Karpas-422 (cell line): ENCODE data around the gene RNF126. TPM values are rescaled to one million over a fixed set of nuclear protein-coding genes. Genes with fewer than 3 reads are reported as not detected.

Source experiments
- DNase-seq: peaks from one replicate; pipeline ENCODE4 v3.0.0-alpha.2; 2015
- H2AFZ ChIP-seq: fragments of 200-600 bp; sonication (generic); 2 replicates; pipeline ENCODE4 v1.6.1; 2014; ENCODE audit warnings: antibody characterized with exemption, low read length, mixed read lengths
- H3K27ac ChIP-seq: fragments of 200-600 bp; sonication (generic); 2 replicates; pipeline ENCODE4 v1.5.1; 2014; ENCODE audit warnings: mild to moderate bottlenecking, low read length, moderate library complexity
- H3K27me3 ChIP-seq: fragments of 200-600 bp; sonication (generic); 2 replicates; pipeline ENCODE4 v1.6.1; 2014; ENCODE audit warnings: low read length, mixed read lengths
- H3K36me3 ChIP-seq: fragments of 200-600 bp; sonication (generic); 2 replicates; pipeline ENCODE4 v1.6.1; 2014; ENCODE audit warnings: low read length, mixed read lengths; ENCODE audit not compliant: insufficient read depth
- H3K4me1 ChIP-seq: fragments of 200-600 bp; sonication (generic); 2 replicates; pipeline ENCODE4 v1.6.1; 2014; ENCODE audit warnings: mild to moderate bottlenecking, low read length, mixed read lengths
- H3K4me2 ChIP-seq: fragments of 200-600 bp; sonication (generic); 2 replicates; pipeline ENCODE4 v1.6.1; 2014; ENCODE audit warnings: low read length, low read depth, mild to moderate bottlenecking; ENCODE audit not compliant: poor library complexity, severe bottlenecking
- H3K4me3 ChIP-seq: fragments of 200-600 bp; sonication (generic); 2 replicates; pipeline ENCODE4 v1.5.1; 2014; ENCODE audit warnings: mild to moderate bottlenecking, antibody characterized with exemption, low read length, mixed read lengths
- H3K79me2 ChIP-seq: fragments of 200-600 bp; sonication (generic); 2 replicates; pipeline ENCODE4 v1.6.1; 2014; ENCODE audit warnings: mild to moderate bottlenecking, low read length, mixed read lengths
- H3K9ac ChIP-seq: fragments of 200-600 bp; sonication (generic); 2 replicates; pipeline ENCODE4 v1.6.0; 2014; ENCODE audit warnings: low read length
- H3K9me2 ChIP-seq: fragments of 200-600 bp; sonication (generic), shearing (Covaris generic); replicated peaks from 2 replicates; pipeline ENCODE4 v1.6.0; 2014; ENCODE audit warnings: mild to moderate bottlenecking, low read length, moderate library complexity; ENCODE audit not compliant: insufficient read depth
- H3K9me3 ChIP-seq: fragments of 300-700, 200-600 bp; sonication (generic); 2 replicates; pipeline ENCODE4 v1.6.1; 2014; ENCODE audit warnings: low read length, mixed read lengths
- H4K20me1 ChIP-seq: fragments of 200-600 bp; sonication (generic); 2 replicates; pipeline ENCODE4 v1.6.1; 2014; ENCODE audit warnings: mild to moderate bottlenecking, antibody characterized with exemption, low read length, low read depth; ENCODE audit not compliant: insufficient read depth
- total RNA-seq: library from RNA; depleted of rRNA; stranded (reverse); fragments of >200 nt; shearing (Covaris generic); gene quantifications from 2 replicates; pipeline ENCODE4 v1.2.3, GENCODE V29; 2014; ENCODE audit warnings: low replicate concordance

Gene RNF126
- total RNA-seq, 1 experiment from 2014 or later: 36.5 TPM

GRCh38 chr19:653425-653824 is 9.6 kb downstream of the RNF126 start:
- H3K4me2 ChIP-seq: no peak overlapping the region
- H3K4me1 ChIP-seq: no peaks in the 10 kb centered on the region
- no peak overlapping the region for H2AFZ ChIP-seq
- peaks cover 16% of the 10 kb centered on the region for H3K36me3 ChIP-seq
- no peaks in the 10 kb centered on the region for H3K9me3 ChIP-seq
- no peak for DNase-seq
- no peaks in the 10 kb centered on the region for H3K27me3 ChIP-seq
- no peak overlapping the region for H3K9ac ChIP-seq
- H3K9me2 ChIP-seq: no peaks in the 10 kb centered on the region
- H3K79me2 ChIP-seq: peaks cover 62% of the 10 kb centered on the region
- no peak overlapping the region for H3K27ac ChIP-seq
- H4K20me1 ChIP-seq: peaks cover 51% of the 10 kb centered on the region
- no peak overlapping the region for H3K4me3 ChIP-seq

- H3K9ac ChIP-seq: no peak overlapping the region
- H3K4me1 ChIP-seq: no peaks in the 10 kb centered on the region
- peaks cover 55% of the 10 kb centered on the region for H3K79me2 ChIP-seq
- H3K9me2 ChIP-seq: no peaks in the 10 kb centered on the region
- H3K4me2 ChIP-seq: no peak overlapping the region
- no peaks in the 10 kb centered on the region for H3K27me3 ChIP-seq
- peaks cover 45% of the 10 kb centered on the region for H4K20me1 ChIP-seq
- no peak overlapping the region for H3K4me3 ChIP-seq
- no peak overlapping the region for H2AFZ ChIP-seq
- no peak overlapping the region for H3K27ac ChIP-seq
- peaks cover 16% of the 10 kb centered on the region for H3K36me3 ChIP-seq
- no peaks in the 10 kb centered on the region for H3K9me3 ChIP-seq
- no peak for DNase-seq
Observed at GRCh38 chr19:652467-653389, 10.3 kb downstream of the RNF126 start.

DNA sequence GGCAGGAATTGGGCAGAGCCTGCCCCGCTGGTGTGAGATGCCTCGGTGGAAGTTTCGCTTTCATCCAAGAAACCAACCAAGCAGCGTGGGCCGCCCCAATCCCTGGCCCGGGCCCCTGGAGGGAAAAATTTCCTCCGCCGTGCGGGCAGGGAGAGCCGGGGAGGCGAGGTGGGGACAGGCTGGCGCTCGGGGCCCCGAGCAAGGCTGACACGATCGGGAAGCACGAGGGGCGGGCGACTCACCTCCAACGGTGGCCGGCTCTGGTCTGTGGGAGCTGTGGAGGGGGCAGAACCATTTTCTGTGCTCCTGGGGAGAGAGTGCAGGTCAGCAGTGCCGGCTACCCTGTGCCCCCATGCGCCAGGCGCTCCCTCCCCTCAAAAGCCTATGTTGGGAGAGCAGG is 11.0 kb downstream of the RNF126 start:
- no peak overlapping the region for H2AFZ ChIP-seq
- no peak overlapping the region for H3K4me3 ChIP-seq
- no peaks in the 10 kb centered on the region for H3K4me1 ChIP-seq
- H3K27me3 ChIP-seq: no peaks in the 10 kb centered on the region
- no peaks in the 10 kb centered on the region for H3K9me2 ChIP-seq
- no peak overlapping the region for H3K4me2 ChIP-seq
- no peak for DNase-seq
- peaks cover 48% of the 10 kb centered on the region for H3K79me2 ChIP-seq
- H4K20me1 ChIP-seq: peaks cover 38% of the 10 kb centered on the region
- no peak overlapping the region for H3K27ac ChIP-seq
- H3K36me3 ChIP-seq: peaks cover 16% of the 10 kb centered on the region
- H3K9me3 ChIP-seq: no peaks in the 10 kb centered on the region
- no peak overlapping the region for H3K9ac ChIP-seq

GRCh38 chr19:651114-651818 is 11.7 kb downstream of the RNF126 start:
- H4K20me1 ChIP-seq: peaks cover 30% of the 10 kb centered on the region
- no peak overlapping the region for H3K27ac ChIP-seq
- H3K4me1 ChIP-seq: no peaks in the 10 kb centered on the region
- no peak overlapping the region for H3K9ac ChIP-seq
- no peaks in the 10 kb centered on the region for H3K9me2 ChIP-seq
- H3K27me3 ChIP-seq: no peaks in the 10 kb centered on the region
- H3K4me2 ChIP-seq: no peak overlapping the region
- H3K79me2 ChIP-seq: peaks cover 41% of the 10 kb centered on the region
- H3K4me3 ChIP-seq: no peak overlapping the region
- no peaks in the 10 kb centered on the region for H3K9me3 ChIP-seq
- H3K36me3 ChIP-seq: peaks cover 16% of the 10 kb centered on the region
- no peak overlapping the region for H2AFZ ChIP-seq
- DNase-seq: no peak

DNA sequence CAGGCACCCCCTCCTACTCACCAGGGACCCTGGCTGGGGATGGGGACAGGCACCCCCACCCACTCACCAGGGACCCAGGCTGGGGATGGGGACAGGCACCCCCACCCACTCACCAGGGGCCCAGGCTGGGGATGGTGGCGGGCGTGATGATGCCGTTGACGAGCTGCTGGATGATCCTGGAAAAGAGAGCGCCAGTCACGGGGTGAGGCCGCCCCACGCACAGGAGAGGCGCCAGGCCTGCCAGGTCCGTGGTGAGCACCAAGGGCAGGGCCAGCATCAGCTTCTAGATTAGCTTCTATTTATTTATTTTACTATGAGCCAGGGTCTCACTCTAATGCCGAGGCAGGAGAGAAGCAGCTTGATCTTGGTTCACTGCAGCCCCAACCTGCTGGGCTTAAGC is 12.9 kb downstream of the RNF126 start:
- peaks cover 26% of the 10 kb centered on the region for H4K20me1 ChIP-seq
- H3K27me3 ChIP-seq: no peaks in the 10 kb centered on the region
- H3K9me2 ChIP-seq: no peaks in the 10 kb centered on the region
- H3K9ac ChIP-seq: no peak overlapping the region
- H3K79me2 ChIP-seq: peaks cover 29% of the 10 kb centered on the region
- H3K4me1 ChIP-seq: no peaks in the 10 kb centered on the region
- no peaks in the 10 kb centered on the region for H3K9me3 ChIP-seq
- no peak overlapping the region for H2AFZ ChIP-seq
- no peak overlapping the region for H3K4me3 ChIP-seq
- H3K27ac ChIP-seq: no peak overlapping the region
- H3K4me2 ChIP-seq: no peak overlapping the region
- DNase-seq: no peak
- peaks cover 12% of the 10 kb centered on the region for H3K36me3 ChIP-seq

- no peak overlapping the region for H3K9ac ChIP-seq
- peaks cover 23% of the 10 kb centered on the region for H3K79me2 ChIP-seq
- no peaks in the 10 kb centered on the region for H3K9me2 ChIP-seq
- H3K36me3 ChIP-seq: peaks cover 7% of the 10 kb centered on the region
- no peak for DNase-seq
- no peaks in the 10 kb centered on the region for H3K9me3 ChIP-seq
- peaks cover 9% of the 10 kb centered on the region for H3K4me1 ChIP-seq
- no peak overlapping the region for H2AFZ ChIP-seq
- H3K27ac ChIP-seq: no peak overlapping the region
- no peak overlapping the region for H3K4me3 ChIP-seq
- H3K27me3 ChIP-seq: no peaks in the 10 kb centered on the region
- peaks cover 20% of the 10 kb centered on the region for H4K20me1 ChIP-seq
- no peak overlapping the region for H3K4me2 ChIP-seq
Observed at GRCh38 chr19:648904-649801, 13.9 kb downstream of the RNF126 start.

GRCh38 chr19:648305-648704 is 14.7 kb downstream of the RNF126 start:
- DNase-seq: no peak
- no peak overlapping the region for H3K4me2 ChIP-seq
- peaks cover 10% of the 10 kb centered on the region for H3K4me1 ChIP-seq
- H3K9me2 ChIP-seq: no peaks in the 10 kb centered on the region
- H3K27me3 ChIP-seq: no peaks in the 10 kb centered on the region
- no peaks in the 10 kb centered on the region for H3K9me3 ChIP-seq
- H3K4me3 ChIP-seq: no peak overlapping the region
- H3K79me2 ChIP-seq: peaks cover 14% of the 10 kb centered on the region
- H2AFZ ChIP-seq: no peak overlapping the region
- no peak overlapping the region for H3K9ac ChIP-seq
- peaks cover under 1% of the 10 kb centered on the region; the same call in 1 of the 2 replicates for H3K36me3 ChIP-seq
- peaks cover 11% of the 10 kb centered on the region for H4K20me1 ChIP-seq
- no peak overlapping the region for H3K27ac ChIP-seq
